Chondrocyte (in vitro differentiated cells): ENCODE data around the gene NEDD4L. TPM values are rescaled to one million over a fixed set of nuclear protein-coding genes. Genes with fewer than 3 reads are reported as not detected.
"Not testable (repeated sequence)": the region's sequence is repeated elsewhere in the genome, so short reads cannot be mapped to it uniquely, and the experiment has no call there.

Source experiments
- DNase-seq: peaks from one replicate; pipeline ENCODE4 v3.0.0; 2021; ENCODE audit warnings: mixed read lengths, low spot score
- H3K27ac Mint-ChIP-seq: one replicate; pipeline ENCODE4 v1.8.0; 2021; ENCODE audit warnings: mild to moderate bottlenecking, moderate library complexity, mixed read lengths; ENCODE audit not compliant: unreplicated experiment
- H3K27me3 Mint-ChIP-seq: 2 replicates; pipeline ENCODE4 v1.8.0; 2021; ENCODE audit warnings: low read depth, mixed read lengths
- H3K36me3 Mint-ChIP-seq: 2 replicates; pipeline ENCODE4 v1.8.0; 2021; ENCODE audit warnings: low read depth, mixed read lengths
- H3K4me1 Mint-ChIP-seq: 2 replicates; pipeline ENCODE4 v1.8.0; 2021; ENCODE audit warnings: low read depth, mild to moderate bottlenecking, mixed read lengths
- H3K4me3 Mint-ChIP-seq: one replicate; pipeline ENCODE4 v1.8.0; 2021; ENCODE audit warnings: mild to moderate bottlenecking, moderate library complexity, mixed read lengths; ENCODE audit not compliant: unreplicated experiment
- H3K9me3 Mint-ChIP-seq: 2 replicates; pipeline ENCODE4 v1.8.0; 2021; ENCODE audit warnings: low read depth, mixed read lengths
- CTCF ChIP-seq: fragments of 200-600 bp; sonication (generic); IDR thresholded peaks from 2 replicates; pipeline ENCODE4 v1.5.0; 2021; ENCODE audit warnings: antibody characterized with exemption, mild to moderate bottlenecking, moderate library complexity
- total RNA-seq: library from RNA; stranded (reverse); gene quantifications from 3 replicates; pipeline ENCODE4 v1.2.1, GENCODE V29; 2021

The NEDD4L gene
- total RNA-seq, 1 donor from 2014 or later: 25.8 TPM

- TF ChIP-seq CTCF: no peak
- Mint-ChIP-seq H3K4me3 (no peak overlapping the region), H3K36me3 (no peaks in the 10 kb centered on the region), H3K4me1 (no peaks in the 10 kb centered on the region), H3K27ac (no peak overlapping the region), H3K27me3 (no peaks in the 10 kb centered on the region), H3K9me3 (no peaks in the 10 kb centered on the region)
- no peak for DNase-seq
Measured at GRCh38 chr18:58168993-58169392, 125.0 kb downstream of the NEDD4L start.

- Mint-ChIP-seq H3K27me3 (no peaks in the 10 kb centered on the region), H3K4me3 (no peak overlapping the region), H3K36me3 (no peaks in the 10 kb centered on the region), H3K4me1 (no peaks in the 10 kb centered on the region), H3K27ac (no peak overlapping the region), H3K9me3 (no peaks in the 10 kb centered on the region)
- TF ChIP-seq CTCF: no peak
- no peak for DNase-seq
Measured at GRCh38 chr18:58169472-58169871, 125.4 kb downstream of the NEDD4L start.

GRCh38 chr18:58170036-58170435, 126.0 kb downstream of the NEDD4L start:
- H3K27ac Mint-ChIP-seq, H3K27me3 Mint-ChIP-seq, H3K36me3 Mint-ChIP-seq, H3K4me1 Mint-ChIP-seq, H3K9me3 Mint-ChIP-seq, H3K4me3 Mint-ChIP-seq, DNase-seq: not testable (repeated sequence)

GRCh38 chr18:58172031-58172430, 128.0 kb downstream of the NEDD4L start:
- H3K4me3 Mint-ChIP-seq: no peak overlapping the region
- peaks cover 7% of the 10 kb centered on the region for H3K4me1 Mint-ChIP-seq
- H3K27me3 Mint-ChIP-seq: no peaks in the 10 kb centered on the region
- DNase-seq: no peak
- no peaks in the 10 kb centered on the region for H3K36me3 Mint-ChIP-seq
- no peak for TF ChIP-seq CTCF
- H3K27ac Mint-ChIP-seq: no peak overlapping the region
- H3K9me3 Mint-ChIP-seq: no peaks in the 10 kb centered on the region

- H3K36me3 Mint-ChIP-seq: no peaks in the 10 kb centered on the region
- no peak for DNase-seq
- peaks cover 29% of the 10 kb centered on the region for H3K4me1 Mint-ChIP-seq
- H3K27me3 Mint-ChIP-seq: no peaks in the 10 kb centered on the region
- no peak for TF ChIP-seq CTCF
- H3K4me3 Mint-ChIP-seq: no peak overlapping the region
- no peaks in the 10 kb centered on the region for H3K9me3 Mint-ChIP-seq
- no peak overlapping the region for H3K27ac Mint-ChIP-seq
Measured at GRCh38 chr18:58174285-58174684, 130.3 kb downstream of the NEDD4L start.

- H3K4me3 Mint-ChIP-seq: no peak overlapping the region
- no peak overlapping the region for H3K27ac Mint-ChIP-seq
- no peaks in the 10 kb centered on the region for H3K36me3 Mint-ChIP-seq
- no peaks in the 10 kb centered on the region for H3K27me3 Mint-ChIP-seq
- DNase-seq: no peak
- H3K9me3 Mint-ChIP-seq: no peaks in the 10 kb centered on the region
- no peak for TF ChIP-seq CTCF
- H3K4me1 Mint-ChIP-seq: peaks cover 38% of the 10 kb centered on the region
Measured at GRCh38 chr18:58175122-58175785, 131.2 kb downstream of the NEDD4L start.
